GM12891 (cell line): ENCODE measurements around the gene ACOT9.

Experiments used
- PAX5 ChIP-seq: IDR thresholded peaks from 2 replicates; pipeline ENCODE4 v1.6.1; 2011; ENCODE audit warnings: low read length, moderate library complexity, mild to moderate bottlenecking; ENCODE audit not compliant: insufficient read depth, severe bottlenecking
- POLR2A ChIP-seq: IDR thresholded peaks from 2 replicates; pipeline ENCODE4 v1.6.1; 2011; ENCODE audit warnings: low read depth, low read length, control low read depth
- TAF1 ChIP-seq: IDR thresholded peaks from 2 replicates; pipeline ENCODE4 v1.6.1; 2011; ENCODE audit warnings: low read depth, low read length, control low read depth

- TF ChIP-seq TAF1, result no peak
- no peak for TF ChIP-seq POLR2A
- TF ChIP-seq PAX5, result no peak
Observed at GRCh38 chrX:23788521-23788920, 45.4 kb upstream of the ACOT9 start.
